Measurements from ENCODE around the gene B4GALT1.

GRCh38 chr9:33165263-33166151 is 1.6 kb downstream of the B4GALT1 start:
- TF ChIP-seq CTCF (IDR thresholded peaks at IDR 0.05): no peak
- no peak for TF ChIP-seq ZFX (IDR thresholded peaks at IDR 0.05; ENCODE audit: borderline replicate concordance)

All from 22Rv1 (cell line).